WTC11 (cell line): Measurements from ENCODE around the gene USP49. TPM values are rescaled to one million over a fixed set of nuclear protein-coding genes. Genes with fewer than 3 reads are reported as not detected.

ENCODE experiments used
- ATAC-seq: fragments of 200-7000 bp; cut with Tn5 transposase; 2 replicates; pipeline ENCODE4 v1.10.0; 2021; ENCODE audit warnings: mild to moderate bottlenecking, moderate library complexity
- CTCF ChIA-PET: fragments of 300-600 bp; sonication (Branson Sonifier 250); formaldehyde crosslinking; loops from one replicate; lab custom pipeline; 2021; ENCODE audit warnings: antibody characterized with exemption; lab: Charles Lee
- POLR2A ChIA-PET: fragments of 350-600 bp; sonication (Branson Sonifier 250); formaldehyde crosslinking; loops from one replicate; lab custom pipeline; 2021; ENCODE audit warnings: antibody characterized with exemption; lab: Charles Lee
- DNase-seq: peaks from one replicate; pipeline ENCODE4 v3.0.0; 2021; ENCODE audit warnings: low spot score
- H3K27ac Mint-ChIP-seq: 2 replicates; pipeline ENCODE4 v1.8.0; 2021; ENCODE audit warnings: mixed read lengths
- H3K27me3 Mint-ChIP-seq: 2 replicates; pipeline ENCODE4 v1.8.0; 2021; ENCODE audit warnings: low read depth, mild to moderate bottlenecking, moderate library complexity, mixed read lengths
- H3K36me3 Mint-ChIP-seq: 2 replicates; pipeline ENCODE4 v1.8.0; 2021; ENCODE audit warnings: mixed read lengths
- H3K4me1 Mint-ChIP-seq: 2 replicates; pipeline ENCODE4 v1.8.0; 2022; ENCODE audit warnings: mixed read lengths
- H3K4me3 Mint-ChIP-seq: 2 replicates; pipeline ENCODE4 v1.8.0; 2021; ENCODE audit warnings: mild to moderate bottlenecking, moderate library complexity, mixed read lengths
- H3K9me3 Mint-ChIP-seq: 2 replicates; pipeline ENCODE4 v1.8.0; 2021; ENCODE audit warnings: mixed read lengths
- CREB1 ChIP-seq: sonication (generic); formaldehyde crosslinking; IDR thresholded peaks from 2 replicates; pipeline ENCODE4 v1.8.0; 2023; ENCODE audit warnings: mild to moderate bottlenecking, missing genetic modification reagents
- CREM ChIP-seq: sonication (generic); formaldehyde crosslinking; IDR thresholded peaks from 2 replicates; pipeline ENCODE4 v1.8.1; 2022; ENCODE audit warnings: mild to moderate bottlenecking, missing genetic modification reagents, moderate library complexity
- GRHL2 ChIP-seq: fragments of 250-450 bp; sonication (Bioruptor Pico); IDR thresholded peaks from 2 replicates; pipeline ENCODE4 v1.8.0; 2022; ENCODE audit warnings: mild to moderate bottlenecking, moderate library complexity; ENCODE audit not compliant: insufficient replicate concordance, severe bottlenecking
- HMGA2 ChIP-seq: fragments of 250-450 bp; sonication (Bioruptor Pico); IDR thresholded peaks from 2 replicates; pipeline ENCODE4 v1.4.0; 2021; ENCODE audit warnings: mild to moderate bottlenecking, moderate library complexity
- IRF2 ChIP-seq: sonication (generic); formaldehyde crosslinking; IDR thresholded peaks from 2 replicates; pipeline ENCODE4 v1.8.0; 2022; ENCODE audit warnings: low read depth, missing genetic modification reagents, borderline replicate concordance
- MXD4 ChIP-seq: fragments of 250-450 bp; sonication (Bioruptor Pico); IDR thresholded peaks from 2 replicates; pipeline ENCODE4 v1.8.0; 2021; ENCODE audit warnings: mild to moderate bottlenecking, moderate library complexity, borderline replicate concordance
- NFATC4 ChIP-seq: fragments of 250-450 bp; sonication (Bioruptor Pico); IDR thresholded peaks from 2 replicates; pipeline ENCODE4 v1.9.0; 2021; ENCODE audit warnings: mild to moderate bottlenecking
- NR1H2 ChIP-seq: sonication (generic); formaldehyde crosslinking; IDR thresholded peaks from 2 replicates; pipeline ENCODE4 v1.9.0; 2021; ENCODE audit warnings: mild to moderate bottlenecking, moderate library complexity, missing genetic modification reagents
- RELA ChIP-seq: sonication (generic); formaldehyde crosslinking; IDR thresholded peaks from 2 replicates; pipeline ENCODE4 v1.8.1; 2022; ENCODE audit warnings: missing genetic modification reagents, mild to moderate bottlenecking, borderline replicate concordance
- ZNF219 ChIP-seq: sonication (generic); formaldehyde crosslinking; IDR thresholded peaks from 2 replicates; pipeline ENCODE4 v1.8.0; 2023; ENCODE audit warnings: missing genetic modification reagents, mild to moderate bottlenecking, borderline replicate concordance
- ZNF317 ChIP-seq: sonication (generic); formaldehyde crosslinking; IDR thresholded peaks from 2 replicates; pipeline ENCODE4 v1.8.1; 2023; ENCODE audit warnings: low read depth, mild to moderate bottlenecking, moderate library complexity, missing genetic modification reagents, borderline replicate concordance
- ZNF396 ChIP-seq: fragments of 250-450 bp; sonication (Bioruptor Pico); IDR thresholded peaks from 2 replicates; pipeline ENCODE4 v1.8.0; 2021; ENCODE audit warnings: mild to moderate bottlenecking, moderate library complexity, borderline replicate concordance
- ZNF671 ChIP-seq: fragments of 250-450 bp; sonication (Bioruptor Pico); IDR thresholded peaks from 2 replicates; pipeline ENCODE4 v1.8.0; 2021; ENCODE audit warnings: mild to moderate bottlenecking
- total RNA-seq: library from RNA; stranded (reverse); gene quantifications from 3 replicates; pipeline ENCODE4 v1.2.3, GENCODE V29; 2021
- TF ChIP-seq, protein P1 (sequence below): fragments of 250-450 bp; sonication (Bioruptor Pico); IDR thresholded peaks from 2 replicates; pipeline ENCODE4 v1.9.0; 2021; ENCODE audit warnings: mild to moderate bottlenecking
- TF ChIP-seq, protein P2 (sequence below): sonication (generic); formaldehyde crosslinking; IDR thresholded peaks from 2 replicates; pipeline ENCODE4 v1.8.1; 2022; ENCODE audit warnings: mild to moderate bottlenecking, moderate library complexity, missing genetic modification reagents
- TF ChIP-seq, protein P3 (sequence below): sonication (generic); formaldehyde crosslinking; conservative IDR thresholded peaks from 2 replicates; pipeline ENCODE4 v1.8.1; 2022; ENCODE audit warnings: mild to moderate bottlenecking, missing genetic modification reagents
- TF ChIP-seq, protein P4 (sequence below): sonication (generic); formaldehyde crosslinking; IDR thresholded peaks from 2 replicates; pipeline ENCODE4 v1.8.1; 2022; ENCODE audit warnings: low read depth, mild to moderate bottlenecking, moderate library complexity, missing genetic modification reagents, borderline replicate concordance
- TF ChIP-seq, protein P5 (sequence below): fragments of 250-450 bp; sonication (Bioruptor Pico); conservative IDR thresholded peaks from 2 replicates; pipeline ENCODE4 v1.9.0; 2021; ENCODE audit warnings: mild to moderate bottlenecking
- TF ChIP-seq, protein P6 (sequence below): fragments of 250-450 bp; sonication (Bioruptor Pico); IDR thresholded peaks from 2 replicates; pipeline ENCODE4 v1.9.0; 2021; ENCODE audit warnings: moderate library complexity, mild to moderate bottlenecking, inconsistent platforms, borderline replicate concordance
- TF ChIP-seq, protein P7 (sequence below): sonication (generic); formaldehyde crosslinking; IDR thresholded peaks from 2 replicates; pipeline ENCODE4 v1.8.1; 2023; ENCODE audit warnings: mild to moderate bottlenecking, missing genetic modification reagents, moderate library complexity
- TF ChIP-seq, protein P8 (sequence below): sonication (generic); formaldehyde crosslinking; IDR thresholded peaks from 2 replicates; pipeline ENCODE4 v1.8.1; 2022; ENCODE audit warnings: missing genetic modification reagents, borderline replicate concordance
- TF ChIP-seq, protein P9 (sequence below): fragments of 250-450 bp; sonication (Bioruptor Pico); IDR thresholded peaks from 2 replicates; pipeline ENCODE4 v1.8.0; 2021; ENCODE audit warnings: mild to moderate bottlenecking

The USP49 gene
- total RNA-seq, 1 experiment from 2014 or later = 18.4 TPM

DNA sequence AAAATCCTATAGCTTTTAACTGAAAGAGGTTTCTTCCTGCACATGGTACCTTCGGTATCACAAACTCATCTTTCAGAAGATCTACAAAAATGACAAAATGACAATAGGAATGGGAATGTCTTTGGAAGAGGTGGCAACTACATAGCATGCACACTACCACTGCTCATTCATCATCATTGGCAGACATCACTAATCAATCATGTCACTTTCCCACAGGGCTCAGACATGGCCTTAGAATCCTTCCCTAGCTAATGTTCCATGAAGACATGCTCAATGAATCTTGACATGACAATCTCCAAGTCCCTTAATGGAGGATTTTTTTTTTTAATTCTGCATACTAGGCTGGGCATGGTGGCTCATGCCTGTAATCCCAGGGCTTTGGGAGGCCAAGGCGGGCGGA lies 144.8 kb downstream of the USP49 start:
- POLR2A ChIA-PET = no interaction called here
- ATAC-seq = no peak
- no peaks in the 10 kb centered on the region for H3K4me1 Mint-ChIP-seq
- H3K27me3 Mint-ChIP-seq = peaks cover 3% of the 10 kb centered on the region; the same call in 1 of the 2 replicates
- no peak overlapping the region for H3K4me3 Mint-ChIP-seq
- DNase-seq = no peak
- H3K36me3 Mint-ChIP-seq = no peaks in the 10 kb centered on the region
- CTCF ChIA-PET = interaction anchor here (1.2 to 1.4 kb wide), 2 partner anchors 36 to 50 kb away, joined by 4 to 5 read pairs; no protein-coding TSS in a partner anchor
- H3K27ac Mint-ChIP-seq = no peak overlapping the region
- TF ChIP-seq ZNF396 (CRISPR knock-in tag) = no peak
- no peak for TF ChIP-seq CREB1
- TF ChIP-seq HMGA2 = no peak
- no peak for TF ChIP-seq MXD4 (CRISPR knock-in tag)
- TF ChIP-seq NFATC4 (CRISPR knock-in tag) = no peak
- TF ChIP-seq ZNF219 (CRISPR knock-in tag) = no peak
- TF ChIP-seq, protein P1, sequence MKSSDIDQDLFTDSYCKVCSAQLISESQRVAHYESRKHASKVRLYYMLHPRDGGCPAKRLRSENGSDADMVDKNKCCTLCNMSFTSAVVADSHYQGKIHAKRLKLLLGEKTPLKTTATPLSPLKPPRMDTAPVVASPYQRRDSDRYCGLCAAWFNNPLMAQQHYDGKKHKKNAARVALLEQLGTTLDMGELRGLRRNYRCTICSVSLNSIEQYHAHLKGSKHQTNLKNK (CRISPR knock-in tag) = no peak
- no peak for TF ChIP-seq IRF2
- TF ChIP-seq, protein P2, sequence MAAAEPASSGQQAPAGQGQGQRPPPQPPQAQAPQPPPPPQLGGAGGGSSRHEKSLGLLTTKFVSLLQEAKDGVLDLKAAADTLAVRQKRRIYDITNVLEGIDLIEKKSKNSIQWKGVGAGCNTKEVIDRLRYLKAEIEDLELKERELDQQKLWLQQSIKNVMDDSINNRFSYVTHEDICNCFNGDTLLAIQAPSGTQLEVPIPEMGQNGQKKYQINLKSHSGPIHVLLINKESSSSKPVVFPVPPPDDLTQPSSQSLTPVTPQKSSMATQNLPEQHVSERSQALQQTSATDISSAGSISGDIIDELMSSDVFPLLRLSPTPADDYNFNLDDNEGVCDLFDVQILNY = no peak
- TF ChIP-seq ZNF671 = no peak
- TF ChIP-seq, protein P3, sequence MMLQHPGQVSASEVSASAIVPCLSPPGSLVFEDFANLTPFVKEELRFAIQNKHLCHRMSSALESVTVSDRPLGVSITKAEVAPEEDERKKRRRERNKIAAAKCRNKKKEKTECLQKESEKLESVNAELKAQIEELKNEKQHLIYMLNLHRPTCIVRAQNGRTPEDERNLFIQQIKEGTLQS (CRISPR knock-in tag) = no peak
- TF ChIP-seq, protein P4, sequence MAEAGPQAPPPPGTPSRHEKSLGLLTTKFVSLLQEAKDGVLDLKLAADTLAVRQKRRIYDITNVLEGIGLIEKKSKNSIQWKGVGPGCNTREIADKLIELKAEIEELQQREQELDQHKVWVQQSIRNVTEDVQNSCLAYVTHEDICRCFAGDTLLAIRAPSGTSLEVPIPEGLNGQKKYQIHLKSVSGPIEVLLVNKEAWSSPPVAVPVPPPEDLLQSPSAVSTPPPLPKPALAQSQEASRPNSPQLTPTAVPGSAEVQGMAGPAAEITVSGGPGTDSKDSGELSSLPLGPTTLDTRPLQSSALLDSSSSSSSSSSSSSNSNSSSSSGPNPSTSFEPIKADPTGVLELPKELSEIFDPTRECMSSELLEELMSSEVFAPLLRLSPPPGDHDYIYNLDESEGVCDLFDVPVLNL (CRISPR knock-in tag) = no peak
- TF ChIP-seq, protein P5, sequence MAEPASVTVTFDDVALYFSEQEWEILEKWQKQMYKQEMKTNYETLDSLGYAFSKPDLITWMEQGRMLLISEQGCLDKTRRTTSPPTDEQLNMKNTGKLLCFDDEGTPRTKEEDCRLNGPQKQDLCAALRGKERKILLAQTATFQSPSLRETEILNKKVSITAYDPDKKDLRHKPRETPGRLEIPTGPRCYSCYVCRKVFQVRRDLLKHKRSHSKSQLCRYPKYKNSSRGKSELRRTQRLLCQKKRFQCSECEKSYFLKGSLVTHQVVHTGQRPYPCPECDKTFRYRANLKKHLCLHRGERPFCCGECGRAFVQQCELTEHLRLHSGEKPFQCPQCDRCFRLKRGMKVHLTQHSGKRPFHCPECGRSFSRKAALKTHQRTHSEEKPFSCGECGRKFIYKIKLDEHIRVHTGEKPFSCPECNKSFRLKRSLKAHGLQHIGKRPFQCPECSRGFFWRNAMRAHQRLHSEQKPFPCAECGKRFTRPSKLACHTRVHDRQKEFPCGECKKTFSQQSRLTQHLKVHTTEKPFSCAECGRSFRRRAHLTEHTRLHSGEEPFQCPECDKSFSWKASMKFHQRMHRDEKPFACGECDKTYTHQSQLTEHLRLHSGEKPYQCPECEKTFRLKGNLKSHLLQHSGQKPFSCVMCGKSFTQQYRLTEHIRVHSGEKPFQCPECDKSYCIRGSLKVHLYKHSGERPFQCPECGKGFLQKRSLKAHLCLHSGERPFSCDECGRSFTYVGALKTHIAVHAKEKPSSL = no peak
- TF ChIP-seq, protein P6, sequence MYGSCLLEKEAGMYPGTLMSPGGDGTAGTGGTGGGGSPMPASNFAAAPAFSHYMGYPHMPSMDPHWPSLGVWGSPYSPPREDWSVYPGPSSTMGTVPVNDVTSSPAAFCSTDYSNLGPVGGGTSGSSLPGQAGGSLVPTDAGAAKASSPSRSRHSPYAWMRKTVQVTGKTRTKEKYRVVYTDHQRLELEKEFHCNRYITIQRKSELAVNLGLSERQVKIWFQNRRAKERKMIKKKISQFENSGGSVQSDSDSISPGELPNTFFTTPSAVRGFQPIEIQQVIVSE (CRISPR knock-in tag) = no peak
- TF ChIP-seq, protein P7, sequence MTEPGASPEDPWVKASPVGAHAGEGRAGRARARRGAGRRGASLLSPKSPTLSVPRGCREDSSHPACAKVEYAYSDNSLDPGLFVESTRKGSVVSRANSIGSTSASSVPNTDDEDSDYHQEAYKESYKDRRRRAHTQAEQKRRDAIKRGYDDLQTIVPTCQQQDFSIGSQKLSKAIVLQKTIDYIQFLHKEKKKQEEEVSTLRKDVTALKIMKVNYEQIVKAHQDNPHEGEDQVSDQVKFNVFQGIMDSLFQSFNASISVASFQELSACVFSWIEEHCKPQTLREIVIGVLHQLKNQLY (CRISPR knock-in tag) = no peak
- TF ChIP-seq RELA (CRISPR knock-in tag) = no peak
- no peak for TF ChIP-seq GRHL2
- no peak for TF ChIP-seq CREM (CRISPR knock-in tag)
- TF ChIP-seq, all 79 proteins: peak for 0
- H3K9me3 Mint-ChIP-seq = no peaks in the 10 kb centered on the region

DNA sequence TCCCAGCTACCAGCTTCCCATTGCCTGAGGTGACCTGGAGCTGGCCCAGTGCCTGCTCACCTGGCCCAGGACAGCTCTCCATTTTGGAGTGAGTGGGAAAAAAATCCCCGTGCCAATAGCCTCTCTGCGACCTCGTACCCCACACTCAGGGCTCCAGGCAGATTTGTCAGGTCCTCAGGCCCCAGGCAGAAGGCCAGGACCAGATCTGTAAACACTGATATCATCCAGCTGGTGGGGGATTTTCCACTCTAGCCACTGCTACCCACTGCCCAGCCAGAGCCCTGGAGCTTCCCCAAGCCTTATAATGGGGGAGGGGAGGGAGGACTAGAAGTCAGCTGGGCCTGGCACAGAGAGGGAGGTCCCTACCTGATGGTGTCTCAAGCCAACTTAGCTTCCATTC lies 146.6 kb downstream of the USP49 start:
- TF ChIP-seq, protein P8, sequence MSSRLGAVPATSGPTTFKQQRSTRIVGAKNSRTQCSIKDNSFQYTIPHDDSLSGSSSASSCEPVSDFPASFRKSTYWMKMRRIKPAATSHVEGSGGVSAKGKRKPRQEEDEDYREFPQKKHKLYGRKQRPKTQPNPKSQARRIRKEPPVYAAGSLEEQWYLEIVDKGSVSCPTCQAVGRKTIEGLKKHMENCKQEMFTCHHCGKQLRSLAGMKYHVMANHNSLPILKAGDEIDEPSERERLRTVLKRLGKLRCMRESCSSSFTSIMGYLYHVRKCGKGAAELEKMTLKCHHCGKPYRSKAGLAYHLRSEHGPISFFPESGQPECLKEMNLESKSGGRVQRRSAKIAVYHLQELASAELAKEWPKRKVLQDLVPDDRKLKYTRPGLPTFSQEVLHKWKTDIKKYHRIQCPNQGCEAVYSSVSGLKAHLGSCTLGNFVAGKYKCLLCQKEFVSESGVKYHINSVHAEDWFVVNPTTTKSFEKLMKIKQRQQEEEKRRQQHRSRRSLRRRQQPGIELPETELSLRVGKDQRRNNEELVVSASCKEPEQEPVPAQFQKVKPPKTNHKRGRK = no peak
- TF ChIP-seq NR1H2 (CRISPR knock-in tag) (no peak), ZNF317 (CRISPR knock-in tag) (no peak)
- TF ChIP-seq, protein P9, sequence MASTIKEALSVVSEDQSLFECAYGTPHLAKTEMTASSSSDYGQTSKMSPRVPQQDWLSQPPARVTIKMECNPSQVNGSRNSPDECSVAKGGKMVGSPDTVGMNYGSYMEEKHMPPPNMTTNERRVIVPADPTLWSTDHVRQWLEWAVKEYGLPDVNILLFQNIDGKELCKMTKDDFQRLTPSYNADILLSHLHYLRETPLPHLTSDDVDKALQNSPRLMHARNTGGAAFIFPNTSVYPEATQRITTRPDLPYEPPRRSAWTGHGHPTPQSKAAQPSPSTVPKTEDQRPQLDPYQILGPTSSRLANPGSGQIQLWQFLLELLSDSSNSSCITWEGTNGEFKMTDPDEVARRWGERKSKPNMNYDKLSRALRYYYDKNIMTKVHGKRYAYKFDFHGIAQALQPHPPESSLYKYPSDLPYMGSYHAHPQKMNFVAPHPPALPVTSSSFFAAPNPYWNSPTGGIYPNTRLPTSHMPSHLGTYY (CRISPR knock-in tag) = no peak
- ChIA-PET CTCF (interaction anchor here (0.7 to 2.7 kb wide), 5 partner anchors 14 to 43 kb away, joined by 3 to 16 read pairs (median 3); partner anchors contain the start of genes FRS3 and TFEB), POLR2A (interaction anchor here (0.7 kb wide), 1 partner anchor 20 kb away, joined by 4 read pairs; no protein-coding TSS in a partner anchor)
- ATAC-seq = no peak
- no peak overlapping the region for H3K4me3 Mint-ChIP-seq
- H3K9me3 Mint-ChIP-seq = no peaks in the 10 kb centered on the region
- H3K4me1 Mint-ChIP-seq = no peaks in the 10 kb centered on the region
- DNase-seq = no peak
- H3K36me3 Mint-ChIP-seq = no peaks in the 10 kb centered on the region
- no peak overlapping the region for H3K27ac Mint-ChIP-seq
- peaks cover 3% of the 10 kb centered on the region; the same call in 1 of the 2 replicates for H3K27me3 Mint-ChIP-seq
